GM19099 (cell line): ENCODE results near the gene CNKSR1.

Experiments used
- POLR2A ChIP-seq: IDR thresholded peaks from 3 replicates; pipeline ENCODE4 v1.6.1; 2011; ENCODE audit warnings: low read depth; ENCODE audit not compliant: insufficient read length; ENCODE audit errors: extremely low read depth

CNKSR1 gene

DNA sequence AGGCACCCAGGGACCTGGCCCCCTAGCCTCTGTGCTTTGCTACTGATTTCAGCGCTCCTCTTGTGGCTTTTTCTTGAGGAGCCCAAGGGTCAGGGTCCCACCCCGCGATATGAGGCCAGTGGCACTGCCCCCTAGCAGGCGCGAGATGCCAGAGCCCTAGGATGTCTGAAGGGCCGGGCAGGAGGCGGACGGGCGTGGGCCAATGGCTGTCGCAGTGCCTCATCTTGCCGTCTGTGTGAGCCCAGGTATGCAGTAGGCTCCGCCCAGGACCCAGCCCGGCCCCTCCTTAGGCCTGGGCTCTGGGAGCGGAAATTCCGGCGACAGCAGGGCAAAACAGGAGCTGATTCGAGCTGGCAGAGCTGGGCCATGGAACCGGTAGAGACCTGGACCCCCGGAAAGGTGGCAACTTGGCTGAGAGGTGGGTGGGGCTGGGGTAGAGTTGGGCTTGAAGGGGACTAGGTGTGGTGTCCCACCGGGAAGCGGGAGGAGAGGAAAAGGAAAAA, at the start of gene CNKSR1:
CNKSR1 (plus strand) TSS at position 310 of the 503 bp plus-strand sequence; CDS start at position 367, 57 bp downstream.
- no peak for TF ChIP-seq POLR2A

DNA sequence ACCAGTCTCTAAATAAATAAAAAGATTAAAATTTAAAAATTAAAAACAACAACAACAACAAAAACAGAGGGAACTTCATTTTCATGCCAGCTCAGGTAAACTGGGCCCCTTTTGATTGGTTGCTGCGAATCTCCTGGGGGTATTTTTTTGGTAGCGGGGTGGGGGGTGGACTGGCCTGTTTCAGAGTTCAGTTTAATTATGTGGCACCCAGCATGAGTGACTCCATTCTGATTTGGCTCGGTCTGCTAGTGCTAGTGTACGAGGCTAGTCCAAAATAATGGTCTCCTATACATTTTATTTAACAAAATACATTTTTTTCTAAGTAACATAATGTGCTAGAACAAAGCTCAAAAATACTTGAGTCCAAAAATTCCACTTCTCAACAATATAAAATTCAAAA, 47.5 kb upstream of the CNKSR1 start:
- TF ChIP-seq POLR2A: no peak

DNA sequence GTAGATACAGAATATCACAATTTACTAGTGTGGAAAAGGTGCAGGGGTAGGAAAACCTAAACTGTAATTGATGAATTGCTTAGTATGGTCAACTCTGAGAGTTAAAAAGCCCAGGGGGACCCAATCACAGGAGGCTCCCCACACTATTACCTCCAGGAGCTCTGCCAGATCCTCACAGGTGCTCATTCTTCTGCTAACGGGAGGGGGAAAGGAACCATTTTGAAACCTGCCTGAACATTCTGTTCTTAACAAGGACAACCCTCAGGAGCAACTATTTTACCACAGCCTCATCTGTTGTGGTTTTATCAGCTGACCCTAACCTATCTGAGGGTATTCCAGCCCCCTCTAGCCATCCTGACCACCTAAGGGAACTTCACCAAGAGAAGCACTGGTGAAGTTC, 46.6 kb upstream of the CNKSR1 start:
- TF ChIP-seq POLR2A: no peak

DNA sequence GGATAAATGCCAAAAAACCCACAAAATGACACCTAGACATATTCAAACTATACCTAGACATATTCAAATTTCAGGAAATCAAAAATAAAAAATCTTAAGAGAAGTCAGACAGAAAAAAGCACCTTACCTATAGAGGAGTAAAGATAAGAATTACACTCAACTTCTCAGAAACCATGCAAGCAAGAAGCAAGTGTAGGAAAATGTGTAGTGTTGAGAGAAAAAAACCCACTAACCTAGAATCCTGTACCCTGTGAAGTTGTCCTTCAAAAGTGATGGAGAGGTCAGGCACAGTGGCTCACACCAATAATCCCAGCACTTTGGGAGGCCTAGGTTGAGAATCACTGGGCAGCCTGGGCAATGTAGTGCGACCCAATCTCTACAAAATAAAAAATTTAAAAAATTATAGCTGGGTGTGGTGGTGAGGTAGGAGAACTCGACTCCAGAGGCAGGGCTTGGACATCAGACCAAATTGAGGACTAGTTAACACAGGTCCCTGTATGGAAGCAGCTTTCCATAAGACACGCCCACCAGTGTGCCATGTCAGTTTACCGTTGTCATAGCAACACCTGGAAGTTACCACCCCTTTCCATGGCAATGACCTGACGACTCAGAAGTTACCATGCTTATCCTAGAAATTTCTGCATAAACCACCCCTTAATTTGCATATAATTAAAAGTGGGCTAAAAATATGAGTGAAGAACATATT, 45.0 kb upstream of the CNKSR1 start:
- TF ChIP-seq POLR2A: no peak

GRCh38 chr1:26132834-26133167, 44.5 kb upstream of the CNKSR1 start:
- TF ChIP-seq POLR2A: no peak

DNA sequence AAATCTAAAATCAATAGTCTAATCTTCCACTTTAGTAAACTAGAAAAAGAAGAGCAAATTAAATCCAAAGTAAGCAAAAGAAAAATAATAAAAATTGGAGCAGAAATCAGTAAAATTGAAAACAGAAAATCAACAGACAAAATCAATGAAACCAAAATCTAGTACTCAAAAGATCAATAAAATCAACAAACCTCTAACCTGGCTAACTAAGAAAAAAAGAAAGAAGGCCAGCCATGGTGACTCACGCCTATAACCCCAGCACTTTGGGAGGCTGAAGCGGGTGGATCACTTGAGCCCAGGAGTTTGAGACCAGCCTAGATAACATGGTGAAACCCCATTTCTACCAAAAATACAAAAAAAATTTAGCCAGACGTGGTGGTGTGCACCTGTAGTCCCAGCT, 42.8 kb upstream of the CNKSR1 start:
- no peak for TF ChIP-seq POLR2A

DNA sequence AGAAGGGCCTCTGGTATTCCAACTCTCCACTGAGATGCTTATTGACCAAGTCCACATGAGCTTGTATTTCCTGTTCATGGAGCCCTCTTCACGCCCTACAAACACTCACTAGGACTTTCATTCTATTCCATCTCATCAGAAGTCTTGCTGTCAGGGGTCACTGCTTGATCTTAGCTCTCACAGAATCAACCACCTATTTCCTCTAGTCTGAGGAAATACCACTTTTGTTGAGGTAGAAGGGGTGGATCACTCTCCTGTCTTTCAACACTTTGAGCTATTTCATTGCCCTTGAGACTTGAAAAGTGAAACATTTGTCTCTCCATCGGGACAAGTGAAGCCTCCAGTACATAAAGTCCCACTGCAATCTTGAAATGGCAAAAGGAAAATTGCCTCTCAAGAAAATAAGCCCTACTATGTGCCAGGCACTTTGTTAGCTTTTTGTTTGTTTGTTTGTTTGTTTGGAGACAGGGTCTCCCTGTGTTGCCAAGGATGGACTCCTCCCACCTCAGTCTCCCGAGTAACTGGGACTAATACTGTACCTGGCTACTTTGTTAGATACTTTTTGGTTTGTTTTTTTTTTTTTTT, 38.2 kb upstream of the CNKSR1 start:
- no peak for TF ChIP-seq POLR2A

GRCh38 chr1:26142159-26142558, 35.1 kb upstream of the CNKSR1 start:
- TF ChIP-seq POLR2A: no peak

DNA sequence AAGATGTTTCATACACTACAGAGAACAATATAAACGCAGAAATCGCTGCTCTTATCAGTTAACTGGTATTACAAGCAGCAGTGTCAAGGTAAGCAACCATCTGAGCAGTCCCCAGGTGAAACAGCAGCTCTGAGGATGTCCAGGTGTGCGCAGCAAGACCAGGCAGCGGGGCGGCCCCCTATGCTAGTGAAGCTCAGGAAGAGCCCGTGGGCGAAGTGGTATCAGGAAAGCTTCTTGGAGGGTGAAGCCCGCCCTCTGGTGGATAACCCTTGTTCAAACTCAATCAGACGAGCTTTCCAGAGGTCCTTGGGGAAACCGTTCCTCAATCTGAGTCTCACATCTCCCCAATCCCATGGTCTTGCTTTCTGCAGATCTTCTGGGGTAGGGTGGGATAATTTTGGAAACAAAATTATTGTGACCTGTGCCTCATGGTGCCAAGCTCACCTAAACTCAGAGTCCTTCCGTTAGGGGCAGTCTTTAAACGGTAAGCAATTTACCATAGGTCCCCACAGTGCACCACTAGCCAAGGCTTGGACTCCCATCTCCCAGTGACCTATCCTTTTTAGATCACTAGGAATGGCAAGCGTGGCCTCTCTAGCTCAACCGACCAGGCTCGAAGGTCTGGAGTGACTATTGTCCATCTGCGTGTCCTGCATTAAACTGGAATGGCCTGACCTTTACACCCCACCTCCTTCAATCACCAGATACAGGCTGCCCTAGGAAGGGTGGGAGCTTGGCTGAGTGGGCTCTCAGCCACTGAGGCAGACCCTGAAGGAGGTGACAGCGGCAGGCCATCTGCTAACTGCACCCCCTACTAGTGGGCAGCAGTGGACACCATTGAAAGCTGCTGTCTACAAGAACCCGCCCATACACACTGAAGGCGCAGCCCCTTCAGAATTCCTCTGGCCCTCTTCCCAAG, 32.0 kb upstream of the CNKSR1 start:
- no peak for TF ChIP-seq POLR2A

- no peak for TF ChIP-seq POLR2A
These were observed 31.4 kb upstream of the CNKSR1 start for GRCh38 chr1:26145960-26146294.

- no peak for TF ChIP-seq POLR2A
These were observed 28.4 kb upstream of the CNKSR1 start for GRCh38 chr1:26148887-26149286.

DNA sequence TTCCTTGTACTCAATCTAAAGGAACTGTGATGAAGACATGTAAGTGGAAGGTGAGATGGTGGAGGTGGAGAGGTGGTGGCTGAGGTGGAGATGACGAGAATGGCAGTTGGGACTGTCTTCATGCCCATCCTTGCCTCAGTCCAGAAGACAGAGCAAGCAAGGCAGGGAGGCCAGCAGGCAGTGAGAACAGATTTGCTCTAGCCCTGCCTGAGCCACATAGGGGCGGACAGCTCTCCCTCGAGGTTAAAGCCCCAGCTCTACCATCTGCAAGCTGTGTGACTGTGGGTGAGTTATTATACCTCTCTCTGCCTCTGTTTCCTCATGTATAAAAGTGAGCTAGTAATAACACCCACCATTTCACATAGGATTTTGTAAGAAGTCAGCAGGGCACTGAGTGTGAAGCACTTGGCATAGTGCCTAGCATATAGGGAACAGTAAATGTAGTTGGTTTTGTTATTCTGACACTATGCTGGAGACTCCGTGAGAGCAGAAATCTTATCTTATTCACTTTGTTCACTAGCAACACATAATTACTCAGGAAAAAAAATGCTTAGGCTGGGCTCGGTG, 23.2 kb upstream of the CNKSR1 start:
- no peak for TF ChIP-seq POLR2A

DNA sequence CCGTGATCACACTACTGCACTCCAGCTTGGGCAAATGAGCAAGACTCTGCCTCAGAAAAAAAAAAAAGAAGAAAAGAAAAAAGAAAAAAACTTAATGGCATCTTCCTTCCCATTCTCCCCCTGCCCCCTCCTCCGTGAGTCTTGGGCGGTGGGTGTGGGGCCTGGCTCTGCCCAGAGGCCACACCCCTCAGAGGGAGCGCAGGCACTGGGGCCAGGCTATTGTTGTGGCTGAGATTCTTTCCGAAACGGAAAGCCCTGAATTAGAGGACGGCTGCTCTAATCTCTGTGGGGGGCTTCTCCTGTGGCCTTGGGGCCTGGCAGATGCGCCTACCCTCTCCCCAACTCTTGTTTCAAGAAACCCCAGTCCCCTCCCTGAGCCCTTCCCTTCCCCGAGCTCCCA, 22.5 kb upstream of the CNKSR1 start:
- TF ChIP-seq POLR2A: no peak

GRCh38 chr1:26155370-26156284, 21.7 kb upstream of the CNKSR1 start:
- TF ChIP-seq POLR2A: no peak
